Cardiac muscle cell (in vitro differentiated cells and primary cell): ENCODE data around the gene RGP1. TPM values are rescaled to one million over a fixed set of nuclear protein-coding genes. Genes with fewer than 3 reads are reported as not detected.
A peak's percentile ranks its signal among the peaks of the same experiment; 100 is the strongest.

ENCODE experiments used
- DNase-seq, 2 donors: peaks; one replicate each; pipeline versions ENCODE4 v3.0.0 to v3.0.0-alpha.2; 2010 to 2017; ENCODE audit warnings: low read depth in 1 of 2, low spot score in 1 of 2
- H3K27ac ChIP-seq: fragments of 200-600 bp; sonication (generic); 2 replicates; pipeline ENCODE4 v1.5.1; 2016
- H3K27me3 ChIP-seq: fragments of 200-600 bp; sonication (generic); 2 replicates; pipeline ENCODE4 v1.6.0; 2016; ENCODE audit warnings: control low read depth
- H3K36me3 ChIP-seq: fragments of 200-600 bp; sonication (generic); 2 replicates; pipeline ENCODE4 v1.5.1; 2016; ENCODE audit warnings: control low read depth
- H3K4me1 ChIP-seq: fragments of 200-600 bp; sonication (generic); 2 replicates; pipeline ENCODE4 v1.8.1; 2017; ENCODE audit warnings: low read depth, mild to moderate bottlenecking, mixed run types
- H3K4me3 ChIP-seq: fragments of 200-600 bp; sonication (generic); 2 replicates; pipeline ENCODE4 v1.5.1; 2016; ENCODE audit warnings: mild to moderate bottlenecking
- H3K9me3 ChIP-seq: fragments of 200-600 bp; sonication (generic); 2 replicates; pipeline ENCODE4 v1.5.1; 2017; ENCODE audit warnings: low read depth, mild to moderate bottlenecking, control low read depth
- CTCF ChIP-seq: IDR thresholded peaks from 2 replicates; pipeline ENCODE4 v1.5.1; 2012; ENCODE audit warnings: low read depth, mild to moderate bottlenecking, low read length
- polyA plus RNA-seq: library from polyadenylated mRNA; unstranded; fragments of >200 nt; fragmentation: Nextera tagmentation; extraction: Ambion mirVana; gene quantifications from 2 replicates; pipeline ENCODE4 v1.2.1, GENCODE V29; 2016
- total RNA-seq: library from RNA; depleted of rRNA; stranded (reverse); fragments of >200 nt; gene quantifications from 2 replicates; pipeline ENCODE4 v1.2.3, GENCODE V29; 2016

Gene RGP1
- total and polyA plus RNA-seq, 2 experiments from 2014 or later: 17.9 to 30.4 TPM

- H3K9me3 ChIP-seq: no peaks in the 10 kb centered on the region
- no peak for DNase-seq
- H3K27ac ChIP-seq: peak overlapping the region; percentile 39
- no peaks in the 10 kb centered on the region for H3K27me3 ChIP-seq
- TF ChIP-seq CTCF: no peak
- no peak overlapping the region for H3K4me3 ChIP-seq
- no peaks in the 10 kb centered on the region for H3K4me1 ChIP-seq
- peaks cover 75% of the 10 kb centered on the region for H3K36me3 ChIP-seq
Measured at GRCh38 chr9:35711501-35712428, 37.3 kb upstream of the RGP1 start.

- Histone ChIP-seq H3K27ac (no peak overlapping the region), H3K27me3 (no peaks in the 10 kb centered on the region), H3K4me1 (no peaks in the 10 kb centered on the region), H3K9me3 (no peaks in the 10 kb centered on the region), H3K4me3 (no peak overlapping the region), H3K36me3 (peaks cover 75% of the 10 kb centered on the region)
- no peak for DNase-seq
- TF ChIP-seq CTCF: no peak
Measured at GRCh38 chr9:35712762-35713400, 36.2 kb upstream of the RGP1 start.

- peaks cover 75% of the 10 kb centered on the region for H3K36me3 ChIP-seq
- TF ChIP-seq CTCF: no peak
Measured at GRCh38 chr9:35713578-35713977, 35.5 kb upstream of the RGP1 start.

DNA sequence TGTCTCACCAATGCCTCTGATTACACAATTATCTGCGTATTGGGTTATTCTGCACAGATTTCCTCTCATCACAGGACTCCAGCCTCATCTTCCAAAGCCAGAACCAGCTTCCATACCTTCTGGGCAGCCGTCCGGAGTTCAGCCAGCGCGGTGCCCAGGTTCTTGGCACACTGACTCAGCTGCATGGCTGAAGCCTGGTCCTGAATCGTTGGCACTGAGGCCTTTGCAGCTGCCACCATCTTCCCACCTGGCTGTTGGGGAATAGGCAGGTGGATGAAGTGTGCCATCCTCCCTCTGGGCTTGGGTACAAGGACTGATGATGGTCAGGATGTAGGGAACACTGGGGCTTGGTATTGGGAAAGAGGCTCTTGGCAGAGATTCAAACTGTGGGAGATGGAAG, 35.0 kb upstream of the RGP1 start:
- no peak for TF ChIP-seq CTCF
- no peaks in the 10 kb centered on the region for H3K4me1 ChIP-seq
- no peaks in the 10 kb centered on the region for H3K27me3 ChIP-seq
- DNase-seq: no peak
- peaks cover 75% of the 10 kb centered on the region for H3K36me3 ChIP-seq
- no peak overlapping the region for H3K4me3 ChIP-seq
- H3K27ac ChIP-seq: no peak overlapping the region
- no peaks in the 10 kb centered on the region for H3K9me3 ChIP-seq

More at GRCh38 chr9:35713578-35713977, 35.5 kb upstream of the RGP1 start:
- no peak overlapping the region for H3K4me3 ChIP-seq
- H3K4me1 ChIP-seq: no peaks in the 10 kb centered on the region
- H3K27ac ChIP-seq: no peak overlapping the region
- no peak for DNase-seq
- H3K27me3 ChIP-seq: no peaks in the 10 kb centered on the region
- H3K9me3 ChIP-seq: no peaks in the 10 kb centered on the region

DNA sequence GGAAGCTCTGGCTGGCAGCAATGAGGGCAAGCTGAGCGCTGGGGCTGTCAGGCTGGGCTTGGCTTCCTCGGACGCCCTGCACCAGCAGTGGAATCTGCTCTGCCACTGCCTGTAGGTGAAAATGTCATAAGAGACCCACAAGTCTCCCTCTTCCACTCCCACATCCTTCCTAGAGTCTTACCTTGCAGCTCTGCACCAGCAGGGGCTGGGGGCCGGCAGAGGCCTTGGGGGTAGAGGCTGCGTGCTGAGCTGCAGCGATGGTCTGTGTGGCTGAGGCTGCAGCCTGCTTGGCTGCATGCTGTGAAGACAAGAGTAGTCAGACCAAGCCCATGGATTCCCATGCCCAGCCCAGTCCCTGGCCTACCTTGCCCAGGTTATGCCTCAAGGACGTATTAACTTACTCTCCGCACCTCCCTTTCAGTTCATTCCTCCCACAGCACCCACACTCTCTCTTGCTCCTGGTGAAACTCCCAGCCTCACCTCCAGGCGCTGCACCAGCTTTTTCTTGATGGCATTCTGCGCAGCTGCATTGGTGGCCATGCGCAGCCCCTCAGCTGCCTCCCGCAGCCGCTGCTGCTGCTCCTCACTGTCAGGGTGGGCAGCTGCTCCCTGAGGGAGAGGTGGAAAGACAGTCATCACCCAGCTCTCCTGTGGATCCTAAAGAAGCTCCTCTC, 34.4 kb upstream of the RGP1 start:
- peaks cover 77% of the 10 kb centered on the region for H3K36me3 ChIP-seq
- DNase-seq: no peak
- H3K27ac ChIP-seq: no peak overlapping the region
- no peak overlapping the region for H3K4me3 ChIP-seq
- TF ChIP-seq CTCF: no peak
- no peaks in the 10 kb centered on the region for H3K9me3 ChIP-seq
- no peaks in the 10 kb centered on the region for H3K4me1 ChIP-seq
- no peaks in the 10 kb centered on the region for H3K27me3 ChIP-seq
